K562 (cell line): ENCODE data around the gene PUM2. TPM values are rescaled to one million over a fixed set of nuclear protein-coding genes. Genes with fewer than 3 reads are reported as not detected.

ENCODE experiments used
- ATAC-seq: fragments of 200-7000 bp; cut with Tn5 transposase; 3 replicates; pipeline ENCODE4 v1.9.1; 2020; ENCODE audit warnings: moderate library complexity
- BruUV-seq: library from RNA; stranded (reverse); fragments of 400-500 nt; replicated peaks from 2 replicates; lab custom pipeline; 2021; lab: Mats Ljungman, UMichigan
- CTCF ChIA-PET: fragments of 300-600 bp; formaldehyde crosslinking; extraction: SDS; loops from one replicate; lab custom pipeline; 2021; ENCODE audit warnings: low intra/inter-chr PET ratio; lab: Yijun Ruan, JAX
- POLR2A ChIA-PET: fragments of 300-600, 350-650 bp; sonication (Branson Sonifier 250); formaldehyde crosslinking; extraction: SDS; loops from one replicate; lab custom pipeline; 2021; ENCODE audit warnings: antibody characterized with exemption, inconsistent platforms; lab: Yijun Ruan, JAX
- DNase-seq, 4 experiments: peaks; one replicate each; pipeline versions ENCODE4 v3.0.0 to v3.0.0-alpha.2; 2011 to 2018; ENCODE audit warnings: low spot score in 3 of 4, mixed read lengths in 3 of 4; ENCODE audit errors: extremely low read depth in 1 of 4
- FAIRE-seq: peaks from 2 replicates; lab custom pipeline; 2011; peaks lifted over from hg19 to GRCh38; lab: Jason Lieb, UNC
- H2AFZ ChIP-seq: 2 replicates; pipeline ENCODE4 v1.6.0; 2011; ENCODE audit warnings: low read depth, low read length, control low read depth, inconsistent platforms
- H3K27ac ChIP-seq: fragments of 200-600 bp; 3 replicates; pipeline ENCODE4 v1.8.0; 2011; ENCODE audit warnings: low read depth, mild to moderate bottlenecking, control low read depth, inconsistent platforms, low read length, moderate library complexity, mixed read lengths; ENCODE audit errors: extremely low read depth
- H3K27me3 ChIP-seq, 2 experiments: fragments of 300-600 bp in 1 of 2; 2 replicates in 1 of 2; 3 replicates in 1 of 2; pipeline versions ENCODE4 v1.6.0 to v1.8.0; 2011; ENCODE audit warnings: inconsistent platforms in 2 of 2, low read length in 2 of 2, mild to moderate bottlenecking in 1 of 2, mixed read lengths in 1 of 2, moderate library complexity in 1 of 2; ENCODE audit not compliant: control insufficient read depth in 2 of 2, insufficient read depth in 2 of 2
- H3K36me3 ChIP-seq: fragments of 300-600 bp; 3 replicates; pipeline ENCODE4 v1.8.0; 2011; ENCODE audit warnings: mild to moderate bottlenecking, low read length, inconsistent platforms; ENCODE audit not compliant: control insufficient read depth, insufficient read depth
- H3K4me1 ChIP-seq, 2 experiments: fragments of 200-600 bp in 1 of 2; replicated peaks in 1 of 2; 2 replicates in 1 of 2; 3 replicates in 1 of 2; pipeline versions ENCODE4 v1.5.1 to v1.8.0; 2011; ENCODE audit warnings: inconsistent platforms in 2 of 2, low read length in 2 of 2, mild to moderate bottlenecking in 1 of 2, mixed read lengths in 1 of 2, moderate library complexity in 1 of 2; ENCODE audit not compliant: control insufficient read depth in 2 of 2, insufficient read depth in 2 of 2
- H3K4me2 ChIP-seq: 2 replicates; pipeline ENCODE4 v1.6.1; 2011; ENCODE audit warnings: low read length, control low read depth, inconsistent platforms, mixed read lengths; ENCODE audit not compliant: insufficient read depth
- H3K4me3 ChIP-seq: fragments of 200-600 bp; sonication (generic), shearing (Covaris generic); 2 replicates; pipeline ENCODE4 v1.5.1; 2016; ENCODE audit warnings: control low read depth, inconsistent platforms
- H3K79me2 ChIP-seq: fragments of 200-600 bp; 3 replicates; pipeline ENCODE4 v1.8.0; 2011; ENCODE audit warnings: low read length, inconsistent platforms; ENCODE audit not compliant: control insufficient read depth, insufficient read depth
- H3K9ac ChIP-seq, 2 experiments: 2 replicates each; pipeline versions ENCODE4 v1.6.0 to v1.6.1; 2011; ENCODE audit warnings: low read depth in 2 of 2, low read length in 2 of 2, control low read depth in 1 of 2, inconsistent platforms in 1 of 2, mild to moderate bottlenecking in 1 of 2, mixed read lengths in 1 of 2; ENCODE audit not compliant: insufficient read depth in 1 of 2
- H3K9me1 ChIP-seq: one replicate; pipeline ENCODE4 v1.6.0; 2011; ENCODE audit warnings: inconsistent platforms, mild to moderate bottlenecking, low read length, moderate library complexity; ENCODE audit not compliant: control insufficient read depth, insufficient read depth
- H3K9me3 ChIP-seq: replicated peaks from 2 replicates; pipeline ENCODE4 v1.5.1; 2011; ENCODE audit warnings: low read depth, low read length, inconsistent platforms; ENCODE audit not compliant: control insufficient read depth, insufficient read depth
- H4K20me1 ChIP-seq: replicated peaks from 2 replicates; pipeline ENCODE4 v1.6.1; 2011; ENCODE audit warnings: low read length, inconsistent platforms, mixed read lengths; ENCODE audit not compliant: control insufficient read depth, insufficient read depth
- BACH1 ChIP-seq: fragments of 200-800 bp; sonication (Bioruptor generic); IDR thresholded peaks from 2 replicates; pipeline ENCODE4 v1.6.1; 2016; ENCODE audit warnings: missing genetic modification characterization, missing compliant biosample characterization
- DACH1 ChIP-seq: fragments of 450-650 bp; IDR thresholded peaks from 2 replicates; pipeline ENCODE4 v1.6.1; 2018; ENCODE audit not compliant: partially characterized antibody
- FIP1L1 ChIP-seq: fragments of 200-400 bp; formaldehyde crosslinking; IDR thresholded peaks from 2 replicates; pipeline ENCODE4 v1.6.1; 2018; ENCODE audit warnings: mild to moderate bottlenecking, low read depth, low read length; ENCODE audit not compliant: poor library complexity, severe bottlenecking
- HDGF ChIP-seq: fragments of 450-650 bp; IDR thresholded peaks from 2 replicates; pipeline ENCODE4 v1.6.1; 2016
- MEF2D ChIP-seq: conservative IDR thresholded peaks from 2 replicates; pipeline ENCODE4 v1.6.1; 2016; ENCODE audit warnings: low read depth, missing genetic modification characterization, missing compliant biosample characterization
- WHSC1 ChIP-seq: IDR thresholded peaks from one replicate; pipeline ENCODE4 v1.6.1; 2012; ENCODE audit warnings: low read length, control low read depth, inconsistent platforms
- ZFPM2 ChIP-seq: fragments of 250-450 bp; sonication (Bioruptor Pico); IDR thresholded peaks from 2 replicates; pipeline ENCODE4 v1.5.1; 2022; ENCODE audit warnings: mild to moderate bottlenecking
- WGBS: fragments of 100-300 bp; shearing (Covaris generic); methylation state at CpG from one replicate; pipeline ENCODE4 v1.1.6; 2016; ENCODE audit warnings: low coverage, mixed read lengths; ENCODE audit not compliant: insufficient coverage; ENCODE audit errors: missing lambda C conversion rate; 5-methylcytosine and 5-hydroxymethylcytosine counted together
- in situ Hi-C: fragments of 300-500 bp; cut with MboI; formaldehyde crosslinking; loops from 4 replicates; pipeline ENCODE4 v1.15.0; 2018; ENCODE audit warnings: inconsistent platforms, mixed read lengths
- intact Hi-C: fragments of 100-400 bp; cut with micrococcal nuclease; formaldehyde crosslinking; loops from 2 replicates; pipeline ENCODE4 v1.14.2; 2022
- polyA plus RNA-seq, 8 experiments: library from polyadenylated mRNA; depleted of rRNA in 4 of 8; stranded (reverse) in 5 of 8; unstranded in 3 of 8; fragments of >200 nt; fragmentation: Nextera tagmentation in 2 of 8; fragmentation: Illumina TruSeq in 1 of 8; extraction: Ambion mirVana in 2 of 8; extraction: Trizol in 1 of 8; gene quantifications; 2 replicates each; pipeline versions ENCODE4 v1.2.1 to v1.2.3, GENCODE V29; 2011 to 2014; ENCODE audit warnings: inconsistent platforms in 1 of 8, missing spikeins in 1 of 8
- total RNA-seq, 7 experiments: library from RNA; depleted of rRNA in 6 of 7; stranded (reverse); fragments of >200 nt in 6 of 7; fragmentation: Illumina TruSeq in 2 of 7; extraction: Trizol in 2 of 7; gene quantifications; 2 replicates each; pipeline versions ENCODE4 v1.2.1 to v1.2.3, GENCODE V29; 2011 to 2021; ENCODE audit warnings: low replicate concordance in 1 of 7
- TF ChIP-seq, protein P1 (sequence below): fragments of 250-450 bp; sonication (Bioruptor Pico); IDR thresholded peaks from 2 replicates; pipeline ENCODE4 v1.4.0; 2020; ENCODE audit warnings: mild to moderate bottlenecking, moderate library complexity, borderline replicate concordance

Gene PUM2
- total and polyA plus RNA-seq, 9 of the 15 experiments (the other 6 are each of a cell fraction or from before 2014, with no cell fraction given), result 13.4 to 61.9 (median 28.3) TPM

- POLR2A ChIA-PET, result interaction anchor here (1.2 to 1.4 kb wide), 2 partner anchors 9 to 42 kb away, joined by 3 read pairs; no protein-coding TSS in a partner anchor
- H3K4me3 ChIP-seq, result no peak overlapping the region
- no TSS peak for BruUV-seq
- no peaks in the 10 kb centered on the region for H3K4me1 ChIP-seq
- H3K79me2 ChIP-seq, result no peaks in the 10 kb centered on the region
- H2AFZ ChIP-seq, result no peak overlapping the region
- WGBS, result 2% methylated on average over 9 of the region's 9 CpGs
- H3K9me1 ChIP-seq, result no peaks in the 10 kb centered on the region
- no peak for TF ChIP-seq WHSC1
- no peak for TF ChIP-seq FIP1L1
- no peak for TF ChIP-seq DACH1
- TF ChIP-seq ZFPM2 (CRISPR knock-in tag), result no peak
- TF ChIP-seq, protein P1, sequence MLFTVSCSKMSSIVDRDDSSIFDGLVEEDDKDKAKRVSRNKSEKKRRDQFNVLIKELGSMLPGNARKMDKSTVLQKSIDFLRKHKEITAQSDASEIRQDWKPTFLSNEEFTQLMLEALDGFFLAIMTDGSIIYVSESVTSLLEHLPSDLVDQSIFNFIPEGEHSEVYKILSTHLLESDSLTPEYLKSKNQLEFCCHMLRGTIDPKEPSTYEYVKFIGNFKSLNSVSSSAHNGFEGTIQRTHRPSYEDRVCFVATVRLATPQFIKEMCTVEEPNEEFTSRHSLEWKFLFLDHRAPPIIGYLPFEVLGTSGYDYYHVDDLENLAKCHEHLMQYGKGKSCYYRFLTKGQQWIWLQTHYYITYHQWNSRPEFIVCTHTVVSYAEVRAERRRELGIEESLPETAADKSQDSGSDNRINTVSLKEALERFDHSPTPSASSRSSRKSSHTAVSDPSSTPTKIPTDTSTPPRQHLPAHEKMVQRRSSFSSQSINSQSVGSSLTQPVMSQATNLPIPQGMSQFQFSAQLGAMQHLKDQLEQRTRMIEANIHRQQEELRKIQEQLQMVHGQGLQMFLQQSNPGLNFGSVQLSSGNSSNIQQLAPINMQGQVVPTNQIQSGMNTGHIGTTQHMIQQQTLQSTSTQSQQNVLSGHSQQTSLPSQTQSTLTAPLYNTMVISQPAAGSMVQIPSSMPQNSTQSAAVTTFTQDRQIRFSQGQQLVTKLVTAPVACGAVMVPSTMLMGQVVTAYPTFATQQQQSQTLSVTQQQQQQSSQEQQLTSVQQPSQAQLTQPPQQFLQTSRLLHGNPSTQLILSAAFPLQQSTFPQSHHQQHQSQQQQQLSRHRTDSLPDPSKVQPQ, result no peak
- TF ChIP-seq BACH1, result no peak
- no peak for TF ChIP-seq MEF2D (tag)
- TF ChIP-seq HDGF, result no peak
- H3K36me3 ChIP-seq, result no peaks in the 10 kb centered on the region
- no peak overlapping the region for H3K9ac ChIP-seq
- ATAC-seq, result no peak
- no peak for DNase-seq
- peaks cover 2% of the 10 kb centered on the region; the same call in 1 of the 2 replicates for H3K9me3 ChIP-seq
- H3K4me2 ChIP-seq, result no peak overlapping the region
- in situ Hi-C loops (no loop called here), intact Hi-C loops (no loop called here)
- H4K20me1 ChIP-seq, result no peaks in the 10 kb centered on the region
- CTCF ChIA-PET, result no interaction called here
- FAIRE-seq, result no peak
- no peak overlapping the region for H3K27ac ChIP-seq
- peaks cover 10 to 16% of the 10 kb centered on the region in 2 experiments; a peak in 3 of 5 replicates for H3K27me3 ChIP-seq
Observed at GRCh38 chr2:20369366-20369765, 18.7 kb upstream of the PUM2 start.
